HUES48 (cell line): ENCODE measurements around the gene KRTAP27-1.

ENCODE experiments used
- H3K27ac ChIP-seq: one replicate; pipeline ENCODE4 v1.7.0; 2013; ENCODE audit warnings: low read depth, low read length, inconsistent platforms
- H3K27me3 ChIP-seq: 2 replicates; pipeline ENCODE4 v1.6.1; 2013; ENCODE audit warnings: mild to moderate bottlenecking, low read length; ENCODE audit not compliant: control insufficient read depth, insufficient read depth
- H3K36me3 ChIP-seq: 2 replicates; pipeline ENCODE4 v1.6.1; 2013; ENCODE audit warnings: low read length; ENCODE audit not compliant: control insufficient read depth, insufficient read depth
- H3K4me1 ChIP-seq: 2 replicates; pipeline ENCODE4 v1.6.1; 2013; ENCODE audit warnings: mild to moderate bottlenecking, low read length; ENCODE audit not compliant: control insufficient read depth, insufficient read depth
- H3K4me3 ChIP-seq: 2 replicates; pipeline ENCODE4 v1.5.1; 2013; ENCODE audit warnings: mild to moderate bottlenecking, low read depth, low read length
- H3K9ac ChIP-seq: 2 replicates; pipeline ENCODE4 v1.6.1; 2013; ENCODE audit warnings: mild to moderate bottlenecking, low read depth, low read length, moderate library complexity
- H3K9me3 ChIP-seq: 2 replicates; pipeline ENCODE4 v1.6.1; 2013; ENCODE audit warnings: low read length; ENCODE audit not compliant: control insufficient read depth, insufficient read depth

KRTAP27-1 gene

DNA sequence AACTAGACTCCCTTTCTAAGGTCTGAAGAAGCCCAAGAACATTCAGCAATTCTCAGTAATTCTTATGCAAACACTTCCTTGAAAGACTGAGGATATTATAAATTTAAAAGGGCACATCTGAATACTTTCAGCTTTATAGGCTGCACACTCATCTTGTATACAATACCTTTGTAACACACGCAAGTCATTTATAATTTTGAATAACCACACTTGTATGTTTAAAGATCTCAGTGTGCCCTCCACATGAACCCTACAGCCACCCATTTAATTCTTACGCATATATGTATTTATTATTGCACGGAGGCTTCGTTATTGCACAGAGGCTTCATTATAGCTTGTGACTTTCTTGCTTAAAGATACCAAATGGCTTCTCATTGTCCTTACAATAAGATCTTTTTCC is 1.2 kb upstream of the KRTAP27-1 start:
- Histone ChIP-seq H3K9me3 (no peaks in the 10 kb centered on the region), H3K27me3 (no peaks in the 10 kb centered on the region), H3K36me3 (no peaks in the 10 kb centered on the region), H3K4me3 (no peak overlapping the region), H3K27ac (no peak overlapping the region), H3K4me1 (no peaks in the 10 kb centered on the region), H3K9ac (no peak overlapping the region)

GRCh38 chr21:30337772-30338171 is 278 bp upstream of the KRTAP27-1 start:
- Histone ChIP-seq H3K36me3 (no peaks in the 10 kb centered on the region), H3K27me3 (no peaks in the 10 kb centered on the region), H3K9ac (no peak overlapping the region), H3K27ac (no peak overlapping the region), H3K9me3 (no peaks in the 10 kb centered on the region), H3K4me3 (no peak overlapping the region), H3K4me1 (no peaks in the 10 kb centered on the region)

DNA sequence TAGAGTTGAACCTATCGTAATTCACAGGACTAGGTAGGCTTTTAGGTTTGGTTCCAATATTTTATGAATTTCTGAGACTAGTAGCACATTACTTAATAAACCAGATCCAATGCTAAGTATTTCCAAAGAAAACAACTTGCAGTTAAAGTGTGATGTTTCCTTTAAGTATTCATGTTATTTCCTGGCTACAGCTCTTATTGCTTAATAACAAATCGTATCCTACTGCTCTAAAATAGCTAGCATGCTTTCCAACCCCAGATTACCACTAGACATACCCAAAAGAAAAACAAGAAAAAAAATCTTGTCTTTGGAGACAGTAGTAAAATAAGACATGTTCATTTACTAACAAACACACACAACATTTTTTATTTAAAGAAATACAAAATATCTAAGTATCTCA is 898 bp downstream of the KRTAP27-1 start:
- H3K36me3 ChIP-seq, result no peaks in the 10 kb centered on the region
- H3K27ac ChIP-seq, result no peak overlapping the region
- no peaks in the 10 kb centered on the region for H3K9me3 ChIP-seq
- H3K4me3 ChIP-seq, result no peak overlapping the region
- H3K9ac ChIP-seq, result no peak overlapping the region
- H3K27me3 ChIP-seq, result no peaks in the 10 kb centered on the region
- no peaks in the 10 kb centered on the region for H3K4me1 ChIP-seq

DNA sequence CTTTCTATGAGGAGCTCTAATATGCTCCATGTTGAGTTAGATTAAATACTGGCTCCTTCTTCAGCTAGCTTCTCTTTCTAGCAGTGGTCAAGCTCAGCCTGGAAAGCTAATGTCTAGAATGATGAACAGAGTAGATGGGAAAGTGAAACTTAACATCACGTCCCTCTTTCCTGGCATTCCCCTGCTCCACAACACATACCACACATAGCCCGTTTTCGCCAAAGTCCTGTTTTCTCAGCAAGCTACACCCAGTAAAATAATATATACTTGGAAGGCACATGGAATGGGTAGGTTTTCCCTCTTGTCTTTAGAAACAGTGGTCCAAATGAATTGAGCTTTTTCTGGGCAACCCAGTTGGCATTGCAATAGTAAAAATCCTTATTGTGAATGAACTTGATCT is 3.8 kb downstream of the KRTAP27-1 start:
- no peak overlapping the region for H3K4me3 ChIP-seq
- no peaks in the 10 kb centered on the region for H3K4me1 ChIP-seq
- no peaks in the 10 kb centered on the region for H3K9me3 ChIP-seq

GRCh38 chr21:30332681-30333080 is 4.8 kb downstream of the KRTAP27-1 start:
- H3K4me1 ChIP-seq, result 0 out of 2 replicates have a peak, but pooled peaks cover 6% of the 10 kb centered on the region
- H3K9ac ChIP-seq, result no peak overlapping the region
- H3K4me3 ChIP-seq, result no peak overlapping the region
- no peaks in the 10 kb centered on the region for H3K27me3 ChIP-seq
- no peak overlapping the region for H3K27ac ChIP-seq
- no peaks in the 10 kb centered on the region for H3K36me3 ChIP-seq
- no peaks in the 10 kb centered on the region for H3K9me3 ChIP-seq

More for the DNA sequence above, 3.8 kb downstream of the KRTAP27-1 start:
- H3K36me3 ChIP-seq, result no peaks in the 10 kb centered on the region
- H3K27me3 ChIP-seq, result no peaks in the 10 kb centered on the region
- H3K27ac ChIP-seq, result no peak overlapping the region
- no peak overlapping the region for H3K9ac ChIP-seq

DNA sequence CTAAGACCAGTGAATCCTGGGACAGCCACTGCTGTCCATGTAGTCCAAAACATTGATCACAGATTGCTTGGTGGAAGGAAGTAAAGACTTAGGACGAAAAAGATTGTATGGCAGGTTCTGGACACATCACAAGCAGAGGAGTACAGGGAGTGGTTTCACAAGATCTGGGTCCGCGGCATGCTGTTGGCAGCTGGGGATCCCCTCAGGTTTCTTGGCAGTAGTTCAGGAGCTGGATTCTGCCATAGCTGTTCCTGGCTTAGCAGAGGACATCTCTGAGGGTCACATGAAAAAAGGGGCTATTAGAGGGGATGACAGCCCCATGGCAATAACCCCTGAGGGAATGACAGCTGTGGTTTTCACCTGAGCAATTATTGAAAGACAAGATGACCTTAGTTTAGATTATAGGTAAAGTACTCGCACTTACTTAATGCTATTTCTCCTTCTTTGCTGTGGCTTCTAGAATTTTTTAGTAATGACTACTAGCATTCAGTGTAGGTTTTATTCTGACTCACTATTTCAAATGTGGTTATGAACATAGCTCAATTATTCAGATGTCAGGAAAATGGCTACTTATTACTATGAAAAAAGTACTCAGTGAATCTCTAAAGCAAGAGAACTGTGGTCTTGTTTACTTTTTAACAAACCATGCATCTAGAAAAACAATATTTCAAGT is 8.2 kb downstream of the KRTAP27-1 start:
- H3K36me3 ChIP-seq, result no peaks in the 10 kb centered on the region
- H3K4me3 ChIP-seq, result no peak overlapping the region
- peaks cover 11% of the 10 kb centered on the region; the same call in 1 of the 2 replicates for H3K9me3 ChIP-seq
- no peak overlapping the region for H3K27ac ChIP-seq
- 0 out of 2 replicates have a peak, but pooled peaks cover 8% of the 10 kb centered on the region for H3K4me1 ChIP-seq
- H3K27me3 ChIP-seq, result no peaks in the 10 kb centered on the region
- no peak overlapping the region for H3K9ac ChIP-seq

DNA sequence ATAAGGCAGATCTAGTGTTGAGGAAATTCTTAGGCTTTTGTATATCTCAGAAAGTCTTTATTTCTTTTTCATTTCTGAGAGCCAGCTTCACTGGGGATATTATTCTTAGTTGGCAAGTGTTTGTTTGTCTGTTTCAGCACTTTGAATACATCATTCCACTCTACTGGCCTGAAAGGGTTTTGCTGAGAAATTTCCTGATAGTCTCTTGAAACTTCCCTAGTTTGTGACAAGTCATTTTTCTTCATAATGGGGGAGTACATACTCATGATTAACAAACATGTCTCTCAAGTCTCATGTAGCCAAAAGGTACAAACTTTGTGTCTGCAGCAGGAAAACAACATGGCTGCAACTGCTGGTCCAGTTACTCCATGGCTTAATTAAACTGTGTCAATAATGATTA is 11.1 kb downstream of the KRTAP27-1 start:
- Histone ChIP-seq H3K36me3 (no peaks in the 10 kb centered on the region), H3K4me1 (0 out of 2 replicates have a peak, but pooled peaks cover 8% of the 10 kb centered on the region), H3K27me3 (no peaks in the 10 kb centered on the region), H3K4me3 (no peak overlapping the region), H3K9ac (no peak overlapping the region), H3K9me3 (peaks cover 11% of the 10 kb centered on the region; the same call in 1 of the 2 replicates), H3K27ac (no peak overlapping the region)

DNA sequence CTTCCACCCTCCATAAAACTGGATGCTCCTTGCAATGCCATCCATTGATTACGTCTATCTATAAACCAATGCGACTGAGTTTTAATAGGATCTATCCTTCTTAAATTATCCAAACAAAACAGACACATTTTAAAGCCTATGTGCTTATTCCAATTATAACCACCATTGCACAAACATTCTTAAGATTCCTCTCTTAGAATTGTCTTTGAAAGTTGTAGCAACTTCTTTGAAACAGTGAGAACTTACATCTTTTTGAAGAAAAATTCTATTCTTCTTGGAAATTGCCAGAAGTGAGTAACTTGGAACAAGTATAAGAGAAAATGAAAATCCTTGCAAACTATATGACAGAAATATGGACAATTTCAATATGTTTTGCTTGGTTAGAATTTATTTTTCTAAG is 17.3 kb downstream of the KRTAP27-1 start, which contains the start of gene KRTAP26-1:
TSS of gene KRTAP26-1 (minus strand) at position 101 of the 400 bp plus-strand sequence. CDS start 280 bp downstream, outside the sequence.
- H3K4me1 ChIP-seq, result no peaks in the 10 kb centered on the region
- no peaks in the 10 kb centered on the region for H3K27me3 ChIP-seq
- H3K27ac ChIP-seq, result no peak within 1 kb of the TSS
- H3K9me3 ChIP-seq, result no peaks in the 10 kb centered on the region
- no peak within 1 kb of the TSS for H3K4me3 ChIP-seq
- H3K9ac ChIP-seq, result no peak within 1 kb of the TSS
- no peaks in the 10 kb centered on the region for H3K36me3 ChIP-seq

GRCh38 chr21:30315701-30316100 is 21.8 kb downstream of the KRTAP27-1 start:
- Histone ChIP-seq H3K27ac (no peak overlapping the region), H3K4me1 (no peaks in the 10 kb centered on the region), H3K36me3 (no peaks in the 10 kb centered on the region), H3K9ac (no peak overlapping the region), H3K9me3 (no peaks in the 10 kb centered on the region), H3K4me3 (no peak overlapping the region), H3K27me3 (no peaks in the 10 kb centered on the region)

DNA sequence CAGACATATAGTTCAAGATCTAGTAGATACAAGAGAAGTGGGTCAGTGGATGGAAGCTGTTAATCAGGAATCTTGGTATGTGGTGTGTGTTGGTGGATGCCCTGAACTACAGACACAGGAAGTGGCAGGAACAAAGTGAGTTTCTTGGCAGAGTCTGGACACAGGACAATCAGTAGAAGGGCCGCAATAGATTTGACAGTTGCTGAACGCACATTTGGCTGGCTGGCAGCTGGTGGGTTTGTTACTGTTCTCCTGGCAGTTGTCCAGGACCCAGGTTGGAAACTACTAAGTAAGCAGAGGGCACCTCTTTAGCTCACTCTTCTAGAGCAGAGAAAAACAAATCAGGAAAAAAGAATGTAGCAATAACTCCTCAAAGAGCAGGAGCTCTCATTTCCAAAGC is 30.6 kb downstream of the KRTAP27-1 start:
- no peaks in the 10 kb centered on the region for H3K27me3 ChIP-seq
- no peaks in the 10 kb centered on the region for H3K36me3 ChIP-seq
- H3K27ac ChIP-seq, result no peak overlapping the region
- no peak overlapping the region for H3K4me3 ChIP-seq
- no peaks in the 10 kb centered on the region for H3K9me3 ChIP-seq
- H3K4me1 ChIP-seq, result no peaks in the 10 kb centered on the region
- no peak overlapping the region for H3K9ac ChIP-seq

- Histone ChIP-seq H3K4me1 (no peaks in the 10 kb centered on the region), H3K4me3 (no peak overlapping the region), H3K9me3 (no peaks in the 10 kb centered on the region), H3K27ac (no peak overlapping the region), H3K36me3 (no peaks in the 10 kb centered on the region), H3K9ac (no peak overlapping the region), H3K27me3 (no peaks in the 10 kb centered on the region)
Observed at GRCh38 chr21:30305136-30305535, 32.4 kb downstream of the KRTAP27-1 start.
